Renal pelvis (tissue), 4 donors: Measurements from ENCODE around the gene WWP2. TPM values are rescaled to one million over a fixed set of nuclear protein-coding genes. Genes with fewer than 3 reads are reported as not detected.
"Not testable (repeated sequence)": the region's sequence is repeated elsewhere in the genome, so short reads cannot be mapped to it uniquely, and the experiment has no call there.

Experiments used
- DNase-seq: peaks from one replicate; pipeline ENCODE4 v3.0.0-alpha.2; 2013
- polyA plus RNA-seq, 3 donors: library from polyadenylated mRNA; unstranded; fragments of 120-200 nt; gene quantifications; one replicate each; pipeline ENCODE4 v1.2.1, GENCODE V29; 2013; ENCODE audit not compliant: insufficient read length in 3 of 3

WWP2 gene
- polyA plus RNA-seq, 3 donors: 45.9 to 55.4 (median 53.9) TPM

DNA sequence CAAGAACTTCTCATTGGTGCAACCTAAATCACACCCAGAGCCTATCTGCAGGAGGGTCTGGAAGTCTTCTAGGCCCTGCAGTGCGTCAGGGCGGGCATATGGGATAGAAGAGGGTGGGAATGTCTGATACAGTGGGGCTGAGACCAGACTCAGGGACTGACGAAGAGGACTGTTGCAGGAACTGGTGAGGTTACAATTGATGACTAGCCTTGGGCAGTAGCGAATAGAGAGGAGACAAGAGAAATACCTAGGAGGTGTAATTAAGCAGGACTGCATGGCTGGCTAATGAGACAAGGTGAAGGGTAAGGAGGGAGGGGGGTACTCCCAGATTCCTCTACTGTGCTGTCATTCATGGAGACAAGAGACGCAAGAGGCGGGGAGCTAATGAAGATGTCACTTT, 91.3 kb downstream of the WWP2 start:
- no peak for DNase-seq

GRCh38 chr16:69854776-69855175, 92.6 kb downstream of the WWP2 start:
- not testable (repeated sequence) for DNase-seq

DNA sequence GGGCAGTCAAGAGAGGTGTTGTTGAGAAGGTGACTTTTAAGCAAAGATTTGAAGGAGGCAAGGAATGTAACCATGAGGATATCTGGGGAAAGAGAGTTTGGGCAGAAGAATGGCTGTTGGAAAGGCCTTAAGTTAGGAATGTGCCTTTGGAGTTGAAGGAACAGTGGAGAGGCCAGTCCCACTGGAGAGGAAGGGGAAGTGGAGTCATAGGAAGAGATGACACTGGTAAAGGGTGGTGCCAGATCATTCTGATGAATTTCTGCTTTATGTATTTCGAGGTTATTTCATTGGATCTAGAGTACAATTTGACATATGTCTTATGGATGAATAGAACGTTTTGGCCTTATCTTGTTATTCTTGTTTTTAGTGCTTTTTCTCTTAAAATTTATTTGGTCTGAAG, 93.5 kb downstream of the WWP2 start:
- no peak for DNase-seq

- no peak for DNase-seq
Observed at GRCh38 chr16:69858191-69859104, 96.3 kb downstream of the WWP2 start.

DNA sequence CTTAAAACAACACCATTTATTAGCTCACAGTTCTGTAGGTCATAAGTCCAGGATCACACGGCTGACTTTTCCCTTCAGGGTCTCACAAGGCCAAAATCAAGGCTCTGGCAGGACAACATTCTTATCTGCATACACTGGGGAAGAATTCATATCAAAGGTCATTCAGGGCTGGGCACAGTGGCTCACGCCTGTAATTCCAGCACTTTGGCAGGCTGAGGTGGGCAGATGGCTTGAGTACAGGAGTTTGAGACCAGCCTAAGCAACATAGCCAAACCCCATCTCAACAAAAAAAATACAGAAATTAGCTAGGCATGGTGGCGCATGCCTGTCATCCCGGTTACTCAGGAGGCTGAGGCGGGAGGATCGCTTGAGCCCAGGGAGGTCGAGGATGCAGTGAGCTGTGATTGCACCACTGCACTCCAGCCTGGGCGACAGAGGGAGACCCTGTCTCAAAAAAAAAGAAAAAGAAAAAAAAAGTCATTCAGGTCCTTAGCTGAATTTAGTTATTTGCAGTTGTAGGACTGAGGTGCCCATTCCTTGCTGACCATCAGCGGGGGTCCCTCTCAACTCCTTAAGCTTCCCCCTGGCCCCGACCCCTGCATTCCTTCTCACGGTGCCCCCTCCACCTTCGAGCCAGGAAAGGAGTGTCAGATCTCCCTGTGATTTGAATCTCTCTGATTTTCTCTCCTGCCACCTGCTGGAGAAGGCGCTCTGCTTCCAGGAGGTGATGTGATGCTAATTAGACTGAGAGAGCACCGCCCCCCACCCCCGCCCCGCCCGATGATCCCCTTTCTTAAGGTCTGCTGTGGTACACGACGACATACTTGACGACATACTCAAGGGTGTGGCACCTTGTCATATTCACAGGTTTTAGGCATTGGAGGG, 97.2 kb downstream of the WWP2 start:
- peak; percentile 31 for DNase-seq

DNA sequence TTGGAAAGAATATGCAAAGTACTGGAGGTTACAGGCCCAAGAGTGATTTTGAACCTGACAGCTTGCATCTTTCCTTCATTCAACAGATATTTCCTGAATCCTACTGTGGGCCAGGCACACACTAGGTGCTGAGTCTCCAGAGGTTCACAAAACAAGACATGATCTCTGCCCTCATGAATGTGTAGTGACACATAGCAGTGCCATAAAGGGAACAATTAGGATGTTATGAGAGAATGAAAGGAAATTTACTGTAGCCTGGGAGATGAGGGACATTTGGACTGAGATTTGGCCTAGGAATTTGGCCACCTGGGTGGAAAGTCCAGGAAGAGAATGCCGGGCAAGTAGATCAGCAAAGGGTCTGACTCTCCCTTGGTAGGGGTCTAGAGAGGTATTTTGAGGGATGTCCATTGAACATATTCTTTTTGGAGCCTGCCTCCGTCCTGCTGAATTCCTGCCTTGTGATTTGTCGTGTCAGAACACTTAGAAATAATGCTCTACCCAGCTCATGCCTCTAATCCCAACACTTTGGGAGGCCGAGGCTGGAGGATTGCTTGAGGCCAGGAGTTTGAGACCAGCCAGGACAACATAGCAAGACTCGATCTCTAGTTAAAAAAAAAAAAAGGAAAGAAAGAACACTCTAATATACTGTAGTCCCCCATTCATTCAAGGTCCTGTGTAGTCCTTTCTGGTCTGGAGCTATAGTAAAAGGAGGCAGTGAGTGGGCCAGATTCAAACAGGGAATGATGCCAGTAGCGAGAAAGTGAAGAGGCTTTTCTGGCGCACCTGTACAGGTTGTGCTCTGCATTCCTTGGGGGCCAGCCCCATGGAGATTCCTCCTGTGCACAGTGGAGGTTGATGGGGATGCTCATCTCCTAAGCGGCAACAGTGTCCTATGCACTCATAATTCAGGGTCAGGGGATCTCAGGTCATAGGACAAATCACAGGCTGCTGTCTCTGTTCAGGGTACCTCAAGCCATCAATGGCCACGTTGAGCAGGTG, 98.4 kb downstream of the WWP2 start:
- no peak for DNase-seq

- DNase-seq: peak; percentile 68
Observed at GRCh38 chr16:69861292-69862030, 99.3 kb downstream of the WWP2 start.

DNA sequence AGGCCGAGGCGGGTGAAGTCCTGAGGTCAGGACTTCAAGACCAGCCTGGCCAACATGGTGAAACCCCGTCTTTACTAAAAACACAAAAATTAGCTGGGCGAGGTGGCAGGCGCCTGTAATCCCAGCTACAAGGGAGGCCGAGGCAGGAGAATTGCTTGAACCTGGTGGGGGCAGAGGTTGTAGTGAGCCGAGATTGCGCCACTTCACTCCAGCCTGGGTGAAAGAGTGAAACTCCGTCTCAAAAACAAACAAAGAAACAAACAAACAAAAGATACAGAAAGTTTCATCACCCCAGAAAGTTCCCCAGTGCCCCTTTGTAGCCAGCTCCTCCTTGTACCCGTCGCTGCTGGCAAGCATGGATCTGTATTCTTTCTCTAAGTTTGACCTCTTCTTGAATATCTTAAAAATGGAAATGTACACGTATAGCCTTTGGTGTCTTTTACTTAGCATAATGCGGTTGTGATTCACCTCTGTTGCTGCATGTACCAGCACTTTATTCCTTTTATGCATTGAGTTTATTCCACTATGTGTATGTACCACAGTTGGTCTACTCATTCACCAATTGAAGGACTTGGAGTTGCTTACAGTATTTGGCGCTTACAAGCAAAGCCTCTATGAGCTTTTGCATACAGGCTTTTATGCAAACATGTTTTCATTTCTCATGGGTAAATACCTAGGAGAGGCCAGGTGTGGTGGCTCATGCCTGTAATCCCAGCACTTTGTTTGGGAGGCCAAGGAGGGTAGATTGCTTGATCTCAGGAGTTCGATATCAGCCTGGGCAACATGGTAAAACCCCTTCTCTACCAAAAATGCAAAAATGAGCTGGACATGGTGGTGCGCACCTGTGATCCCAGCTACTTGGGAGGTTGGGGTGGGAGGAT, 101.5 kb downstream of the WWP2 start:
- DNase-seq: no peak

GRCh38 chr16:69865701-69866100, 103.6 kb downstream of the WWP2 start:
- DNase-seq: no peak

DNA sequence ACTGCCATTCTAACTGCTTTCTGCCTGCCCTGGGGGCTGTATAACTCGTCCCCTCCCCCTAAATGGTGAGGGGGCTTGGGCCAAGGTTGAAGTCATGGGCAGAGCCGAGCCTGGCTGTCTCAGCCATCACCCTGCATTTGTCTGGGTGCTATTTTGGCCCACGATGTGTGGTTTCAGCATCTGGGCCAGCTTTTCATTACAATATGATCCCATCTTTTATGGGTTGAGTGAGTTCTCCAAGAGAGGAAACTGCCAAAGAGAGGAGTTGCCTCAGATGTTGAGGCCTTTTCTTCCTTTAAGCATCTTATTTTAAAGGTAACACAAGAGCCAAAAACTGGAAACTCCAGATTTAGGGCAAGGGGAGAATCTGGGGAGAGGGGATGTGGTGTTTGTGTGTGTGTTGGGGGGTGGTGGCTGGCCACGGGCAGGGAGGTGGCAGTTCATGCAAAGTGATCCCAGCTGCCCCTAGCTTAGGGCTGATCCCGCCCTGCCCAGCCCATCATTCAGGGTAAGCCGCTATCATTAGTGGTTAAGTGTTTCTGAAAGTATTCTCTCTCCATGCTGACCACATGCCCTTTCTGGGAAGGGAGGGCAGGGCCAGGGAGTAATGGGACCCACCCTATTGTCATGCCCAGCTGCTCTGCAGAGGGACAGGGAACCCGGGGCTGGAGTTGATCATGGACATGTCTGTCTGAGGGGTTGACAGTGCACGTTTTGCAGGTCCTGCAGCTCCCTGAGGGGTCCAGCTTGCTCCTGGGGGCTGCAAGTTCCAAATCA, 105.8 kb downstream of the WWP2 start:
- no peak for DNase-seq

- DNase-seq: no peak
Observed at GRCh38 chr16:69870761-69871160, 108.6 kb downstream of the WWP2 start.

DNA sequence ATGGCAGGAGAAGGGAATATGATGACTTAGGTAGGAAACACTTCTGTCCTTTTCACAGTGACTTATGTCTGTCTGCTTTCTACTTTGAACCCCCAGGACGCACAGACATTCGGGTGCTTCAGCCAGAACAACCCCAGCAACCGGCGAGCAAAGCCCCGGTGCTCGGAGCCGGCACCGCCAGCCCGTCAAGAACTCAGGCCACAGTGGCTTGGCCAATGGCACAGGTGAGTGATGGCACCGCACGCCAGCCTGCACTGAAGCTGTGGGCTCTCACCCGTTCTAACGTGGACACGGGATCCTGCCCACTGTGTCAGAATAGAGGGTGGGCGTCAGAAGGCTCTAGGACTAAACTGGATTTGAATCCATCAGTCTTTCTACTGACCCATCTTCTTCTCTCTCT, 109.6 kb downstream of the WWP2 start:
- no peak for DNase-seq

GRCh38 chr16:69872888-69873287, 110.8 kb downstream of the WWP2 start:
- DNase-seq: no peak

- no peak for DNase-seq
Observed at GRCh38 chr16:69873783-69874182, 111.7 kb downstream of the WWP2 start.

DNA sequence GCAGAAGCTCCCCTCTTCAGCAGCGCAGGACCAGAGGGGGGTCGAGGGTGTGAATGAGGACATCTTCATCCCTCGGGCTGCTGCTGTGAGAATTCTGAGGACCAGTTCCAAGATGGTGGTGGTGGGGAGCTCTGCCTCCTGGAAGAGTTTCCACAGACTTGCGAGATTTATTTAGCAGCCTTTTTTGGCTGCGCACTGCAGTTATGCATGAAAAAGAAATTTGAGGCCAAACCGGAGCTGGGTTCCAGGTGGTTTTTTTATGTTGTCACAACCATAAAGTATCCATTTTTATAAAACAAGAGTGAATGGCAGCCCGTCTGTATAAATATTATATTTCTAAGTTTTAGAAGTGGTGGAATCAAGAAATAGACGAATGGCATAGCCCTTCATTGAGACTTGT, 112.1 kb downstream of the WWP2 start:
- DNase-seq: no peak

GRCh38 chr16:69880640-69881133, 118.6 kb downstream of the WWP2 start:
- DNase-seq: no peak

GRCh38 chr16:69881141-69881540, 119.0 kb downstream of the WWP2 start:
- no peak for DNase-seq

DNA sequence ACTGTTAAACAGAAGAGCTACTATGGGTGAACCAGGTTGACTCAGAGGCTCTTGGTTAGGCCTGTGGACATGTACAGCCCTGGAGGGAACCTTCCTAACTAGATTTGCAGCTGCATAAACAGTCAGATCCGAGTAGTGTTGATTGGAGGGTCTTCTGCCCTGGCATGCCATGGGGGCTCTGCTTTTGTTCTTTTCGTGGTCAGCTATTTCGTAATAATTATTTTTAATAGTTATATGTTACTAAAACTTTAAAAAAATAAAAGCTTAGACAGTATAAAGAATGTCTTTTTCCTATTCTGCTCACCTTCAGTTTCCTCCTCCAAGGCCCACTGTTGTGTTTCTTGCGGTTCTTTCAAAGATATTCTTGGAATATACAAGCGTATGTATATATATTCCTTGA, 121.6 kb downstream of the WWP2 start:
- DNase-seq: no peak

- DNase-seq: no peak
Observed at GRCh38 chr16:69885722-69886121, 123.6 kb downstream of the WWP2 start.
